Body of pancreas (tissue), 4 donors: Measurements from ENCODE around the gene CLDN15.

Source experiments
- CTCF ChIP-seq, 7 experiments: fragments of 450-650 bp in 4 of 7; fragments of 200-600 bp in 3 of 7; sonication (generic) in 3 of 7; IDR thresholded peaks; one replicate each; pipeline ENCODE4 v1.5.1; 2016 to 2019; ENCODE audit warnings: antibody characterized with exemption in 7 of 7
- POLR2A ChIP-seq, 3 donors: fragments of 450-650 bp; IDR thresholded peaks; one replicate each; pipeline ENCODE4 v1.6.1; 2016; ENCODE audit warnings: antibody characterized with exemption in 3 of 3, mild to moderate bottlenecking in 2 of 3

- TF ChIP-seq CTCF (IDR thresholded peaks at IDR 0.05) (no peak), POLR2A (IDR thresholded peaks at IDR 0.05) (no peak)
Observed at GRCh38 chr7:101195884-101196283, 41.7 kb downstream of the CLDN15 start.
